GM12878 (cell line): ENCODE results near the gene POU2AF1. TPM values are rescaled to one million over a fixed set of nuclear protein-coding genes. Genes with fewer than 3 reads are reported as not detected.

Experiments used
- DPF2 ChIP-seq: fragments of 450-650 bp; IDR thresholded peaks from 2 replicates; pipeline ENCODE4 v1.6.1; 2017; ENCODE audit warnings: mild to moderate bottlenecking
- EZH2 ChIP-seq: IDR thresholded peaks from 2 replicates; pipeline ENCODE4 v1.6.1; 2012; ENCODE audit warnings: low read depth, mild to moderate bottlenecking, control low read depth, inconsistent platforms, low read length, borderline replicate concordance; ENCODE audit not compliant: control insufficient read depth
- NFIC ChIP-seq: IDR thresholded peaks from 2 replicates; pipeline ENCODE4 v1.6.1; 2012; ENCODE audit warnings: low read depth, mild to moderate bottlenecking, inconsistent platforms, low read length, moderate library complexity
- RELA ChIP-seq: fragments of 450-650 bp; IDR thresholded peaks from 2 replicates; pipeline ENCODE4 v1.8.0; 2014; ENCODE audit warnings: borderline replicate concordance; ENCODE audit not compliant: partially characterized antibody
- SIN3A ChIP-seq: IDR thresholded peaks from 2 replicates; pipeline ENCODE4 v1.6.1; 2012; ENCODE audit warnings: low read depth, low read length, improper control_type of control experiment
- SMAD1 ChIP-seq: fragments of 450-650 bp; IDR thresholded peaks from 2 replicates; pipeline ENCODE4 v1.6.1; 2018; ENCODE audit warnings: mild to moderate bottlenecking, low read depth; ENCODE audit not compliant: partially characterized antibody
- TARDBP ChIP-seq: IDR thresholded peaks from 2 replicates; pipeline ENCODE4 v1.6.1; 2016; ENCODE audit warnings: borderline replicate concordance
- TBL1XR1 ChIP-seq: IDR thresholded peaks from 2 replicates; pipeline ENCODE4 v1.6.1; 2012; ENCODE audit warnings: low read depth, low read length, improper control_type of control experiment
- YBX1 ChIP-seq: fragments of 450-650 bp; IDR thresholded peaks from 2 replicates; pipeline ENCODE4 v1.6.1; 2016; ENCODE audit warnings: antibody characterized with exemption
- ZBTB4 ChIP-seq: fragments of 450-650 bp; formaldehyde crosslinking; IDR thresholded peaks from 2 replicates; pipeline ENCODE4 v1.4.0; 2022; ENCODE audit warnings: mild to moderate bottlenecking, moderate library complexity
- ZNF207 ChIP-seq: fragments of 450-650 bp; IDR thresholded peaks from 2 replicates; pipeline ENCODE4 v1.6.1; 2014; ENCODE audit warnings: antibody characterized with exemption, mild to moderate bottlenecking, borderline replicate concordance
- ZNF622 ChIP-seq: fragments of 450-650 bp; IDR thresholded peaks from 2 replicates; pipeline ENCODE4 v1.6.1; 2017; ENCODE audit warnings: mild to moderate bottlenecking, inconsistent platforms
- polyA plus RNA-seq, 11 experiments: library from polyadenylated mRNA; depleted of rRNA in 4 of 11; unstranded in 6 of 11; stranded (reverse) in 5 of 11; fragments of >200 nt; fragmentation: Nextera tagmentation in 4 of 11; fragmentation: Illumina TruSeq in 1 of 11; extraction: Ambion mirVana in 4 of 11; extraction: Trizol in 1 of 11; gene quantifications; 1 replicate in 1 of 11; 2 replicates in 10 of 11; pipeline versions ENCODE4 v1.2.1 to v1.2.3, GENCODE V29; 2011 to 2016; ENCODE audit warnings: inconsistent platforms in 2 of 11, missing spikeins in 2 of 11, low read depth in 1 of 11
- total RNA-seq, 4 experiments: library from RNA; depleted of rRNA in 3 of 4; stranded (reverse); fragments of >200 nt in 3 of 4; fragmentation: Illumina TruSeq in 1 of 4; extraction: Trizol in 1 of 4; gene quantifications; 2 replicates each; pipeline versions ENCODE4 v1.2.1 to v1.2.3, GENCODE V29; 2013 to 2021
- TF ChIP-seq, protein P1 (sequence below): fragments of 450-650 bp; IDR thresholded peaks from 2 replicates; pipeline ENCODE4 v1.6.1; 2017; ENCODE audit warnings: mild to moderate bottlenecking
- TF ChIP-seq, protein P2 (sequence below): IDR thresholded peaks from 2 replicates; pipeline ENCODE4 v1.6.1; 2011; ENCODE audit warnings: borderline replicate concordance, low read depth, mild to moderate bottlenecking, moderate library complexity, mixed read lengths, low read length; ENCODE audit not compliant: insufficient read depth; ENCODE audit errors: extremely low read length
- TF ChIP-seq, protein P3 (sequence below): fragments of 450-650 bp; conservative IDR thresholded peaks from 2 replicates; pipeline ENCODE4 v1.6.1; 2017; ENCODE audit warnings: mild to moderate bottlenecking, moderate library complexity
- TF ChIP-seq, protein P4 (sequence below): IDR thresholded peaks from 2 replicates; pipeline ENCODE4 v1.6.1; 2012; ENCODE audit warnings: improper control_type of control experiment, low read depth, low read length; ENCODE audit not compliant: insufficient replicate concordance

POU2AF1 gene
- total and polyA plus RNA-seq, 10 of the 15 experiments (the other 5 are each of a cell fraction or from before 2014, with no cell fraction given), result 13.1 to 169 (median 75.5) TPM

DNA sequence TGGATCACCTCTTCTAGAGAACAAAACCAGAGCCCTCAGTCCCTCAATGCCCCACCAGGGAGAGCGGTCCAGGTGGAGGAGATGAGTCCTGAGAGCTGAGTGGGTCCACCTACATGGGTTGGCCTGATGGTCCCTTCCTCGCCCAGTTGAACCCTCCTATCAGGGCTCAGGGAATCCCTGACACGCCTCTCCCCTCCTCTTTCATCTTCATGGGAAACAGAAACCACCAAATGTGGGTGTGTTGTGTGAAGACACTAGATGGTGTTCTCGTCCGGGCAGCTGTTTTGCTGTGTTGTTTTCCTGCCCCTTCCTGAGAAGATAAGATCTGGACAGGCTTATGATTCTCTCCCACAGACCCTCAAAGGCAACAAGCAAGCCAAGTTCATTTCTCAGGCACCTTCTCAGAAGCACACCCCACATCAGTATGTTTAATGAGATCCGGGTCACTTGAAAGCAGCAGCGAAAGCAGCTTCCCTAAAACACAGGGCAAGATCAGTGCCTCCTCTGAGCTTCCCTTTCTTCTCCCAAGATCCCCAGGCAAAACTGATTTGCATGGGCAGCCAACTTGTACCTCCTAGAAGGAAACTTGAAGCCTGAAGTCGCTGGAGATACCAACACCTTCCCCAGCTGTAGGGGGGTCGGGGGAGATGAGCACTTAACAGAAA is 35.3 kb upstream of the POU2AF1 start (continued):
- TF ChIP-seq, protein P1, sequence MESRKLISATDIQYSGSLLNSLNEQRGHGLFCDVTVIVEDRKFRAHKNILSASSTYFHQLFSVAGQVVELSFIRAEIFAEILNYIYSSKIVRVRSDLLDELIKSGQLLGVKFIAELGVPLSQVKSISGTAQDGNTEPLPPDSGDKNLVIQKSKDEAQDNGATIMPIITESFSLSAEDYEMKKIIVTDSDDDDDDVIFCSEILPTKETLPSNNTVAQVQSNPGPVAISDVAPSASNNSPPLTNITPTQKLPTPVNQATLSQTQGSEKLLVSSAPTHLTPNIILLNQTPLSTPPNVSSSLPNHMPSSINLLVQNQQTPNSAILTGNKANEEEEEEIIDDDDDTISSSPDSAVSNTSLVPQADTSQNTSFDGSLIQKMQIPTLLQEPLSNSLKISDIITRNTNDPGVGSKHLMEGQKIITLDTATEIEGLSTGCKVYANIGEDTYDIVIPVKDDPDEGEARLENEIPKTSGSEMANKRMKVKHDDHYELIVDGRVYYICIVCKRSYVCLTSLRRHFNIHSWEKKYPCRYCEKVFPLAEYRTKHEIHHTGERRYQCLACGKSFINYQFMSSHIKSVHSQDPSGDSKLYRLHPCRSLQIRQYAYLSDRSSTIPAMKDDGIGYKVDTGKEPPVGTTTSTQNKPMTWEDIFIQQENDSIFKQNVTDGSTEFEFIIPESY, result no peak
- TF ChIP-seq YBX1 (no peak), EZH2 (no peak), SMAD1 (no peak), TBL1XR1 (no peak; the same call in 1 of the 2 replicates), ZNF622 (no peak), TARDBP (no peak), ZNF207 (0 out of 2 replicates have a peak, but pooled peaks have one; percentile 62), DPF2 (0 out of 2 replicates have a peak, but pooled peaks have one; percentile 27), NFIC (no peak), ZBTB4 (no peak), RELA (peak; percentile 12), SIN3A (no peak)
- TF ChIP-seq, protein P2, sequence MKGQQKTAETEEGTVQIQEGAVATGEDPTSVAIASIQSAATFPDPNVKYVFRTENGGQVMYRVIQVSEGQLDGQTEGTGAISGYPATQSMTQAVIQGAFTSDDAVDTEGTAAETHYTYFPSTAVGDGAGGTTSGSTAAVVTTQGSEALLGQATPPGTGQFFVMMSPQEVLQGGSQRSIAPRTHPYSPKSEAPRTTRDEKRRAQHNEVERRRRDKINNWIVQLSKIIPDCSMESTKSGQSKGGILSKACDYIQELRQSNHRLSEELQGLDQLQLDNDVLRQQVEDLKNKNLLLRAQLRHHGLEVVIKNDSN, result no peak
- TF ChIP-seq, protein P3, sequence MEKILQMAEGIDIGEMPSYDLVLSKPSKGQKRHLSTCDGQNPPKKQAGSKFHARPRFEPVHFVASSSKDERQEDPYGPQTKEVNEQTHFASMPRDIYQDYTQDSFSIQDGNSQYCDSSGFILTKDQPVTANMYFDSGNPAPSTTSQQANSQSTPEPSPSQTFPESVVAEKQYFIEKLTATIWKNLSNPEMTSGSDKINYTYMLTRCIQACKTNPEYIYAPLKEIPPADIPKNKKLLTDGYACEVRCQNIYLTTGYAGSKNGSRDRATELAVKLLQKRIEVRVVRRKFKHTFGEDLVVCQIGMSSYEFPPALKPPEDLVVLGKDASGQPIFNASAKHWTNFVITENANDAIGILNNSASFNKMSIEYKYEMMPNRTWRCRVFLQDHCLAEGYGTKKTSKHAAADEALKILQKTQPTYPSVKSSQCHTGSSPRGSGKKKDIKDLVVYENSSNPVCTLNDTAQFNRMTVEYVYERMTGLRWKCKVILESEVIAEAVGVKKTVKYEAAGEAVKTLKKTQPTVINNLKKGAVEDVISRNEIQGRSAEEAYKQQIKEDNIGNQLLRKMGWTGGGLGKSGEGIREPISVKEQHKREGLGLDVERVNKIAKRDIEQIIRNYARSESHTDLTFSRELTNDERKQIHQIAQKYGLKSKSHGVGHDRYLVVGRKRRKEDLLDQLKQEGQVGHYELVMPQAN, result no peak
- TF ChIP-seq, protein P4, sequence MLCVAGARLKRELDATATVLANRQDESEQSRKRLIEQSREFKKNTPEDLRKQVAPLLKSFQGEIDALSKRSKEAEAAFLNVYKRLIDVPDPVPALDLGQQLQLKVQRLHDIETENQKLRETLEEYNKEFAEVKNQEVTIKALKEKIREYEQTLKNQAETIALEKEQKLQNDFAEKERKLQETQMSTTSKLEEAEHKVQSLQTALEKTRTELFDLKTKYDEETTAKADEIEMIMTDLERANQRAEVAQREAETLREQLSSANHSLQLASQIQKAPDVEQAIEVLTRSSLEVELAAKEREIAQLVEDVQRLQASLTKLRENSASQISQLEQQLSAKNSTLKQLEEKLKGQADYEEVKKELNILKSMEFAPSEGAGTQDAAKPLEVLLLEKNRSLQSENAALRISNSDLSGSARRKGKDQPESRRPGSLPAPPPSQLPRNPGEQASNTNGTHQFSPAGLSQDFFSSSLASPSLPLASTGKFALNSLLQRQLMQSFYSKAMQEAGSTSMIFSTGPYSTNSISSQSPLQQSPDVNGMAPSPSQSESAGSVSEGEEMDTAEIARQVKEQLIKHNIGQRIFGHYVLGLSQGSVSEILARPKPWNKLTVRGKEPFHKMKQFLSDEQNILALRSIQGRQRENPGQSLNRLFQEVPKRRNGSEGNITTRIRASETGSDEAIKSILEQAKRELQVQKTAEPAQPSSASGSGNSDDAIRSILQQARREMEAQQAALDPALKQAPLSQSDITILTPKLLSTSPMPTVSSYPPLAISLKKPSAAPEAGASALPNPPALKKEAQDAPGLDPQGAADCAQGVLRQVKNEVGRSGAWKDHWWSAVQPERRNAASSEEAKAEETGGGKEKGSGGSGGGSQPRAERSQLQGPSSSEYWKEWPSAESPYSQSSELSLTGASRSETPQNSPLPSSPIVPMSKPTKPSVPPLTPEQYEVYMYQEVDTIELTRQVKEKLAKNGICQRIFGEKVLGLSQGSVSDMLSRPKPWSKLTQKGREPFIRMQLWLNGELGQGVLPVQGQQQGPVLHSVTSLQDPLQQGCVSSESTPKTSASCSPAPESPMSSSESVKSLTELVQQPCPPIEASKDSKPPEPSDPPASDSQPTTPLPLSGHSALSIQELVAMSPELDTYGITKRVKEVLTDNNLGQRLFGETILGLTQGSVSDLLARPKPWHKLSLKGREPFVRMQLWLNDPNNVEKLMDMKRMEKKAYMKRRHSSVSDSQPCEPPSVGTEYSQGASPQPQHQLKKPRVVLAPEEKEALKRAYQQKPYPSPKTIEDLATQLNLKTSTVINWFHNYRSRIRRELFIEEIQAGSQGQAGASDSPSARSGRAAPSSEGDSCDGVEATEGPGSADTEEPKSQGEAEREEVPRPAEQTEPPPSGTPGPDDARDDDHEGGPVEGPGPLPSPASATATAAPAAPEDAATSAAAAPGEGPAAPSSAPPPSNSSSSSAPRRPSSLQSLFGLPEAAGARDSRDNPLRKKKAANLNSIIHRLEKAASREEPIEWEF, result peak; percentile 78
